Ascending aorta (tissue), 1 donor: ENCODE measurements around the gene USP17L22. TPM values are rescaled to one million over a fixed set of nuclear protein-coding genes. Genes with fewer than 3 reads are reported as not detected.

Experiments used
- total RNA-seq: library from RNA; depleted of rRNA; stranded (reverse); fragments of >200 nt; gene quantifications from one replicate; pipeline ENCODE4 v1.1.0, GENCODE V29; 2016

The USP17L22 gene
- total RNA-seq, 1 donor from 2014 or later = not detected

Other genes with a start within 250 kb of the USP17L22 start
- gene FAM90A26, start 97.2 kb upstream of the USP17L22 start, total RNA-seq = not detected
- gene USP17L10, start 57.0 kb upstream of the USP17L22 start, total RNA-seq = not detected
- gene USP17L11, start 52.2 kb upstream of the USP17L22 start, total RNA-seq = not detected
- gene USP17L12, start 47.5 kb upstream of the USP17L22 start, total RNA-seq = not detected
- not detected for gene USP17L13, start 42.7 kb upstream of the USP17L22 start, total RNA-seq
- not detected for gene USP17L15, start 33.2 kb upstream of the USP17L22 start, total RNA-seq
- not detected for gene USP17L17, start 23.7 kb upstream of the USP17L22 start, total RNA-seq
- gene USP17L18, start 19.0 kb upstream of the USP17L22 start, total RNA-seq = not detected
- not detected for gene USP17L19, start 14.2 kb upstream of the USP17L22 start, total RNA-seq
- gene USP17L20, start 9.5 kb upstream of the USP17L22 start, total RNA-seq = not detected
- not detected for gene USP17L21, start 4.7 kb upstream of the USP17L22 start, total RNA-seq
- gene USP17L24, start 57.5 kb downstream of the USP17L22 start, total RNA-seq = not detected
- not detected for gene USP17L25, start 62.3 kb downstream of the USP17L22 start, total RNA-seq
- not detected for gene USP17L26, start 67.0 kb downstream of the USP17L22 start, total RNA-seq
- gene USP17L5, start 71.8 kb downstream of the USP17L22 start, total RNA-seq = not detected
- not detected for gene USP17L27, start 76.5 kb downstream of the USP17L22 start, total RNA-seq
- gene USP17L28, start 81.3 kb downstream of the USP17L22 start, total RNA-seq = not detected
- not detected for gene USP17L29, start 86.0 kb downstream of the USP17L22 start, total RNA-seq
- gene USP17L30, start 95.5 kb downstream of the USP17L22 start, total RNA-seq = not detected
- not detected for gene DEFB131A, start 176.8 kb downstream of the USP17L22 start, total RNA-seq